ENCODE results near the gene NXN. TPM values are rescaled to one million over a fixed set of nuclear protein-coding genes. Genes with fewer than 3 reads are reported as not detected.
"Not testable (repeated sequence)": the region's sequence is repeated elsewhere in the genome, so short reads cannot be mapped to it uniquely, and the experiment has no call there.

NXN gene
- total and polyA plus RNA-seq, 9 donors = 36.8 to 58.9 (median 54.1) TPM

DNA sequence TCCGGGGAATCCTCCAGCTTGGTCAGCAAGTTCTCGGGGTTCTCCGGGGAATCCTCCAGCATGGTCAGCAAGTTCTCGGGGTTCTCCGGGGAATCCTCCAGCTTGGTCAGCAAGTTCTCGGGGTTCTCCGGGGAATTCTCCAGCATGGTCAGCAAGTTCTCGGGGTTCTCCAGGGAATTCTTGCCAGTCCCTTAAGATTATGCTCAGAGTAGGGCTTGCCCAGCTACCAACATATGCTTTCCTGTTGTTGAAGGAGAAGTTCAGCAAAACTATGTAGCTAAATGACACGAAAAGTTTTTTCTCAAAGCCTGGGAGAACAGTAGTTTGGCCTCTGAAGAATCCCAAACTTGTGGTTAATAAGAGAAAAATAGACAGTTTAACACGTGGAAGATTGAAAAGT lies 112.3 kb downstream of the NXN start:
- H3K4me3 ChIP-seq (ENCODE audit: low read length); H3K27me3 ChIP-seq (ENCODE audit: control insufficient read depth, insufficient read depth, low read length); DNase-seq; H3K27ac ChIP-seq (ENCODE audit: low read length); H3K9me3 ChIP-seq (replicated peaks; ENCODE audit: control insufficient read depth, low read depth, low read length); H3K36me3 ChIP-seq (ENCODE audit: control insufficient read depth, insufficient read depth, low read length): not testable (repeated sequence)
- WGBS (ENCODE audit: insufficient coverage) = 89% methylated on average over 6 of the region's 10 CpGs
- H3K4me1 ChIP-seq (ENCODE audit: control insufficient read depth, insufficient read depth, low read length) = peaks cover 35% of the 10 kb centered on the region

DNA sequence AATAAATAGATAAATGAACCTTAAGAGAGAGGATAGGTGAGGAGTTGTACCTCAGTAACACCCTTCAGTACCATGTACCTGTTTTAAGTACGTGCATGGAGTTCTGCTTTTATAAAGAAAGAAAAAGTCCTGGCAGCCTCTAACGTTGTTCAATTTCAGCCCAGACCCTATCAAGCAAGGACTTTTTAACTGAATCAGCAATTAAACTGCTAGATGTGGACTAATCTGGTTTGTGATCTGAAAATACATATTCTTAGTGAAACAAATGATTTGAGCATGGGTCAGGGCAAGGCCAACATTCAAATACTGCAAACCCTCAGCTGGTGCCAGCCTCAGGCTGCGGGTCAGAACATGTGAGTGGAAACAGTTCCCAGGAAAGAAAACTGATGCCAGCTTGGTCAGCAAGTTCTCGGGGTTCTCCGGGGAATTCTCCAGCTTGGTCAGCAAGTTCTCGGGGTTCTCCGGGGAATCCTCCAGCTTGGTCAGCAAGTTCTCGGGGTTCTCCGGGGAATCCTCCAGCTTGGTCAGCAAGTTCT lies 112.9 kb downstream of the NXN start:
- H3K36me3 ChIP-seq (ENCODE audit: control insufficient read depth, insufficient read depth, low read length) = peaks cover 3% of the 10 kb centered on the region
- DNase-seq = no peak
- no peaks in the 10 kb centered on the region for H3K27me3 ChIP-seq (ENCODE audit: control insufficient read depth, insufficient read depth, low read length)
- H3K27ac ChIP-seq (ENCODE audit: low read length) = no peak overlapping the region
- H3K4me1 ChIP-seq (ENCODE audit: control insufficient read depth, insufficient read depth, low read length) = peaks cover 39% of the 10 kb centered on the region
- no CpG with 5 or more reads among the region's 9 CpGs for WGBS (ENCODE audit: insufficient coverage)
- no peak overlapping the region for H3K4me3 ChIP-seq (ENCODE audit: low read length)
- no peaks in the 10 kb centered on the region for H3K9me3 ChIP-seq (replicated peaks; ENCODE audit: control insufficient read depth, low read depth, low read length)

DNA sequence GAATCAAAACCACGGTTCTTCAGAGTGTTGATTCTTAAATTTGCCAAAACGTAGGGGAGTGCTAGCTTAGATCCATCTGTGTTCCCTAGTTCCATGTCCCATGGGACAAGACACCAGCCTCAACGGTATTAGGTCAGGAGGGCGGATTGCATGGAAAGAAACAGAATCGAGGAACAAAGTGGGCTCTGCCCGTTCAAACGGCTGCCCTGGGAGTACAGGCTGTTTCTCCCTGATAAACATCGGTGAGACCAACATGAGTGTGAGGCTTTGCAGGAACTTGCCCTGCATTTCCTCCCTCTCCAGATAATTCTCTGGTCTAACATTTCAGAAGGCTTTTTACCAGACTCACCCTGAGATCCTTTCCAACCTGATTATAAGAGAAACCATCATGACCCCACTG lies 115.3 kb downstream of the NXN start:
- Histone ChIP-seq H3K4me1 (ENCODE audit: control insufficient read depth, insufficient read depth, low read length) (peaks cover 39% of the 10 kb centered on the region), H3K4me3 (ENCODE audit: low read length) (no peak overlapping the region), H3K9me3 (replicated peaks; ENCODE audit: control insufficient read depth, low read depth, low read length) (no peaks in the 10 kb centered on the region), H3K36me3 (ENCODE audit: control insufficient read depth, insufficient read depth, low read length) (peaks cover 3% of the 10 kb centered on the region), H3K27ac (ENCODE audit: low read length) (no peak overlapping the region), H3K27me3 (ENCODE audit: control insufficient read depth, insufficient read depth, low read length) (no peaks in the 10 kb centered on the region)
- WGBS (ENCODE audit: insufficient coverage) = 38% methylated on average over 7 of the region's 8 CpGs
- DNase-seq = no peak

DNA sequence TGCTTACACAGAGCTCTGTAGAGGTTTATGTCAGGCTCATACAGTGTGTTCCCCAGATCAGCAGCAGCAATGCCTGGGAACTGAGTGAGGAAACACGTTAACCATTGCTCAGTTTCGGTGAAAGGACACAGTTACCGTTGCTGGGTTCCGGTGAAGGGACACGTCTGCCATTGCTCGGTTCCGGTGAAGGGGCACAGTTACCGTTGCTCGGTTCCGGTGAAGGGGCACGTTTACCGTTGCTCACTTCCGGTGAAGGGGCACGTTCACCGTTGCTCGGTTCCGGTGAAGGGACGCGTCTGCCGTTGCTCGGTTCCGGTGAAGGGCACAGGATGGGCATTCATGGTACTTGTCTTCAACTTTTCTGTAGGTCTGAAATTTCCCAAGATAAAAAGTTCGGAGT lies 115.7 kb downstream of the NXN start:
- H3K9me3 ChIP-seq (replicated peaks; ENCODE audit: control insufficient read depth, low read depth, low read length) = no peaks in the 10 kb centered on the region
- 92% methylated on average over 22 of the region's 23 CpGs for WGBS (ENCODE audit: insufficient coverage)
- DNase-seq = no peak
- no peak overlapping the region for H3K4me3 ChIP-seq (ENCODE audit: low read length)
- no peak overlapping the region for H3K27ac ChIP-seq (ENCODE audit: low read length)
- peaks cover 38% of the 10 kb centered on the region for H3K4me1 ChIP-seq (ENCODE audit: control insufficient read depth, insufficient read depth, low read length)
- H3K36me3 ChIP-seq (ENCODE audit: control insufficient read depth, insufficient read depth, low read length) = peaks cover 3% of the 10 kb centered on the region
- no peaks in the 10 kb centered on the region for H3K27me3 ChIP-seq (ENCODE audit: control insufficient read depth, insufficient read depth, low read length)

DNA sequence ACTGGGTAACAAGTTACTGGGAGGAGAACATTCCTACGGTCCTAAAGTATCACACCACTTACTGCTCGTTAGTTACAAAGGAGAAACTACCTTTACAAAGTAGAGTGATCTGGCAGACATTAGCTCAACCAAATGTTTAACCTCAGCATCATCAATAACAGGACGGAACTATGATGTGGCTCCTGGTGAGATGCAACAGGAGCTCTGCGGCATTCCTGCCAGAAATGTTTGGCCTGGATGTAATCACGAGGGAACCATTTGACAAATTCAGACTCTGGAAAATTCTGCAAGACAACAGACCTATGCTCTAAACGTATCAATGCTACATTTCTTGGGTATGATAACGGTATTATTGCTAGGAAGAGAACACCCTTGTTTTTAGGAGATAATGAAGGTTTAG lies 117.0 kb downstream of the NXN start:
- Histone ChIP-seq H3K9me3 (replicated peaks; ENCODE audit: control insufficient read depth, low read depth, low read length) (no peaks in the 10 kb centered on the region), H3K4me3 (ENCODE audit: low read length) (no peak overlapping the region), H3K36me3 (ENCODE audit: control insufficient read depth, insufficient read depth, low read length) (peaks cover 3% of the 10 kb centered on the region), H3K27ac (ENCODE audit: low read length) (peak overlapping the region; percentile 82), H3K27me3 (ENCODE audit: control insufficient read depth, insufficient read depth, low read length) (no peaks in the 10 kb centered on the region), H3K4me1 (ENCODE audit: control insufficient read depth, insufficient read depth, low read length) (peaks cover 39% of the 10 kb centered on the region)
- WGBS (ENCODE audit: insufficient coverage) = 10% methylated on average over 2 of the region's 7 CpGs
- DNase-seq = peak; percentile 86

DNA sequence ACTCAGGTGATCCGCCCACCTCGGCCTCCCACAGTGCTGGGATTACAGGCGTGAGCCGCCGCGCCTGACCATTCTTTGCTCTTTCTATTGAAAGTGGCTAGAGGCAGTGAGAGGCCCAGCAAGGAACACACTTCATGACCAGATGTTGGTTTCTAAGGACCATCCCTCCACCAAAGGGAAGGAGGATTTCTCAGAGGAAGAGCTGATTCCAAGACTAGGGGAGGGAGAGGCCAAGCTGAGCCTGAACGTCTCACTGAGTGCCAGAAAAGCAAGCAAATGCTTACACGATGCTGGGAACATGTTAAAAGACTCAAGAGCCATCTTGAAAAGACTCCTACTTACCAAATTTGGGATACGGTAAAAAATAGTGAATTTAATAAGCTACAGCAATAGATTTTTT lies 118.2 kb downstream of the NXN start:
- peaks cover 42% of the 10 kb centered on the region for H3K4me1 ChIP-seq (ENCODE audit: control insufficient read depth, insufficient read depth, low read length)
- 33% methylated on average over 1 of the region's 9 CpGs for WGBS (ENCODE audit: insufficient coverage)
- H3K27ac ChIP-seq (ENCODE audit: low read length) = peak overlapping the region; percentile 82
- no peaks in the 10 kb centered on the region for H3K9me3 ChIP-seq (replicated peaks; ENCODE audit: control insufficient read depth, low read depth, low read length)
- DNase-seq = peak; percentile 99
- H3K36me3 ChIP-seq (ENCODE audit: control insufficient read depth, insufficient read depth, low read length) = peaks cover 3% of the 10 kb centered on the region
- H3K4me3 ChIP-seq (ENCODE audit: low read length) = no peak overlapping the region
- no peaks in the 10 kb centered on the region for H3K27me3 ChIP-seq (ENCODE audit: control insufficient read depth, insufficient read depth, low read length)

GRCh38 chr17:860805-861204 lies 118.8 kb downstream of the NXN start:
- H3K4me3 ChIP-seq (ENCODE audit: low read length) = no peak overlapping the region
- H3K27ac ChIP-seq (ENCODE audit: low read length) = peak overlapping the region; percentile 82
- H3K36me3 ChIP-seq (ENCODE audit: control insufficient read depth, insufficient read depth, low read length) = peaks cover 3% of the 10 kb centered on the region
- H3K27me3 ChIP-seq (ENCODE audit: control insufficient read depth, insufficient read depth, low read length) = no peaks in the 10 kb centered on the region
- no peak for DNase-seq
- H3K4me1 ChIP-seq (ENCODE audit: control insufficient read depth, insufficient read depth, low read length) = peaks cover 46% of the 10 kb centered on the region
- H3K9me3 ChIP-seq (replicated peaks; ENCODE audit: control insufficient read depth, low read depth, low read length) = no peaks in the 10 kb centered on the region
- WGBS (ENCODE audit: insufficient coverage) = 80% methylated on average over 1 of the region's 5 CpGs

DNA sequence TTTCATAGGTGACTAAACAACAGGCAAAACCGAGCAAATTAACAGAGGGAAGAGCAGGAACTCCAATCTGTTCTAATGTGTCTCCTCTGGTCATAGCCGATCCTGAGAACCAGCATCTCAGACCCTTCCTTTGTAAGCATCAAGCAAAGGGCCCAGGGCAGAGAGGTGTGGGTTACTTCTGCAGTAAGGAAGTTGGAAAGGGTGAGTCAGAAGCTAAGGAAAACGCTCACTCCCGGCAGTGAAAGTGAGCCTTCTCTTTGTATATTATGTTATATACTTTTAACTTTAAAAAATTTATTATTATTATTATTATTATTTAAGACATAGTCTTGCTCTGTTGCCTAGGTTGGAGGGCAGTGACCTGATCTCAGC lies 119.8 kb downstream of the NXN start:
- no peaks in the 10 kb centered on the region for H3K27me3 ChIP-seq (ENCODE audit: control insufficient read depth, insufficient read depth, low read length)
- no CpG with 5 or more reads among the region's 4 CpGs for WGBS (ENCODE audit: insufficient coverage)

DNA sequence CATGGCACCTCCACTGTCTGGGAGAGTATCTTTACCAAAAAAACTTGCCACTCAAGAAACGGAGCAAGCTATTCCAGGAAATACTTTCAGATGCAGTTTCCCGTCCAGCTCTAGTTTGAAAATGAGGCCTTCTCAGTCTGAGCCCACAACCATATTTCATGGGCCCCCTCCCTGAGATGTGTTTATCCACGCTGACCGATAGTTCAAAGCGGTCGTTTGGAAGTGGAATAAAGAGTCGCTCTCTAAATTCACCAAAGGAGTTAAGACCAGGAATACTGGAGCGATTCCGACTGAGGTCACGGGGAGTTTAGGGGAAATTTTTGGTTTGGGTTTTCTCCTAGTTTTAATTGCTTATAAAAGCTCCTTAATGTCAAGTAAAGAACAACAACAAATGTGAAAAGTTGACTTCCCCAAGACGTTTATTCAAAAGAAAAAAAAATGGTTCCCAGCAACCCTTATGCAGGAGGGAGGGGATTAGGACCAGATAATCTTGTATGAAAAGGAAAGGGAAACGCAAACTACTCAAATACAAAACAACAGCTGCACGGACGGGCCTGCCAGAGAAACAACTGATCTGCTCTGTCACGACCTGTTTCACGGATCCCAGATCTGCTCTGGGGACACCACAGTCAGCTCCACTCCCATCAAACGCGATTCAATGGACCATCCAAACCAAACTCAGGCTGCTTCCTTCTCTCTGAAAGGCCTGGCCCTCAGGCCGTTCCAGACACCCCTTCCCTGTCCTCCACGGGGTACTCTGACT lies 120.3 kb downstream of the NXN start:
- no peak overlapping the region for H3K4me3 ChIP-seq (ENCODE audit: low read length)
- DNase-seq = peak; percentile 97
- H3K36me3 ChIP-seq (ENCODE audit: control insufficient read depth, insufficient read depth, low read length) = peaks cover 3% of the 10 kb centered on the region

More for the DNA sequence above, 119.8 kb downstream of the NXN start:
- peak overlapping the region; percentile 94 for H3K27ac ChIP-seq (ENCODE audit: low read length)
- H3K36me3 ChIP-seq (ENCODE audit: control insufficient read depth, insufficient read depth, low read length) = peaks cover 3% of the 10 kb centered on the region
- no peak overlapping the region for H3K4me3 ChIP-seq (ENCODE audit: low read length)
- H3K9me3 ChIP-seq (replicated peaks; ENCODE audit: control insufficient read depth, low read depth, low read length) = no peaks in the 10 kb centered on the region
- DNase-seq = peak; percentile 69
- H3K4me1 ChIP-seq (ENCODE audit: control insufficient read depth, insufficient read depth, low read length) = peaks cover 50% of the 10 kb centered on the region

GRCh38 chr17:856149-856548 lies 123.4 kb downstream of the NXN start:
- H3K27ac ChIP-seq (ENCODE audit: low read length) = peak overlapping the region; percentile 20
- 67% methylated on average over 4 of the region's 7 CpGs for WGBS (ENCODE audit: insufficient coverage)
- H3K27me3 ChIP-seq (ENCODE audit: control insufficient read depth, insufficient read depth, low read length) = no peaks in the 10 kb centered on the region

More for the DNA sequence above, 120.3 kb downstream of the NXN start:
- no peaks in the 10 kb centered on the region for H3K27me3 ChIP-seq (ENCODE audit: control insufficient read depth, insufficient read depth, low read length)
- WGBS (ENCODE audit: insufficient coverage) = 25% methylated on average over 6 of the region's 20 CpGs
- peak overlapping the region; percentile 94 for H3K27ac ChIP-seq (ENCODE audit: low read length)
- peaks cover 50% of the 10 kb centered on the region for H3K4me1 ChIP-seq (ENCODE audit: control insufficient read depth, insufficient read depth, low read length)
- no peaks in the 10 kb centered on the region for H3K9me3 ChIP-seq (replicated peaks; ENCODE audit: control insufficient read depth, low read depth, low read length)

More at GRCh38 chr17:856149-856548, 123.4 kb downstream of the NXN start:
- DNase-seq = peak; percentile 54
- H3K4me1 ChIP-seq (ENCODE audit: control insufficient read depth, insufficient read depth, low read length) = peaks cover 58% of the 10 kb centered on the region
- no peak overlapping the region for H3K4me3 ChIP-seq (ENCODE audit: low read length)
- H3K36me3 ChIP-seq (ENCODE audit: control insufficient read depth, insufficient read depth, low read length) = no peaks in the 10 kb centered on the region
- no peaks in the 10 kb centered on the region for H3K9me3 ChIP-seq (replicated peaks; ENCODE audit: control insufficient read depth, low read depth, low read length)

Measured in muscle of leg (tissue), 11 donors.